Anterior cingulate cortex (tissue), 58 donors: ENCODE data around the gene PPP1R13B.
A peak's percentile ranks its signal among the peaks of the same experiment; 100 is the strongest.
"Not testable (repeated sequence)": the region's sequence is repeated elsewhere in the genome, so short reads cannot be mapped to it uniquely, and the experiment has no call there.

Experiments used
- DNase-seq, 58 donors: peaks; one replicate each; lab custom pipeline; 2025; lab: John Stamatoyannopoulos, UW

PPP1R13B gene

GRCh38 chr14:103802356-103802755, 45.0 kb downstream of the PPP1R13B start:
- peak in 2 of 58 donors; percentile 14 to 35 for DNase-seq

- DNase-seq, result no peak
These were observed 45.9 kb downstream of the PPP1R13B start for GRCh38 chr14:103801459-103801858.

GRCh38 chr14:103793192-103793591, 54.2 kb downstream of the PPP1R13B start:
- not testable (repeated sequence) for DNase-seq

DNA sequence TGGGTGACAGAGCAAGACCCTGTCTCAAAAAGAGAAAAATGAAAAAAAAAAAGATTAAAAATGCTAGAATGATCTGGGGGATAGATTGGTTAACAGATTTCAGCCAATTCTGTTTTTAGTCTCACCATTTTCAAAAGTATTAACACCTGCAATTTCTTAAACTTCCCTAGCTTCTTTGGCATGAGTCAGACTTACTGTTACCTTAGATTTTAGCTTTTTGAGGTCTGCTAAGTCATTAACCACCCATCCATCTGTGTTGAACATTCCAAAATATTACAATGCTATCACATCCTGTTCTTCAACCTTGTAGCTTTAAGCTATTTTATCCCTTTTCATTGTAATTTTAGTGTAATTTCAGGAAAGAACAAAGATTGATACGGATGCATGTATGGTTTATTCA, 59.3 kb downstream of the PPP1R13B start:
- no peak for DNase-seq

- DNase-seq, result peak in 7 of 58 donors; percentile 5 to 43 (median 10)
These were observed 65.0 kb downstream of the PPP1R13B start for GRCh38 chr14:103782376-103782775.

DNA sequence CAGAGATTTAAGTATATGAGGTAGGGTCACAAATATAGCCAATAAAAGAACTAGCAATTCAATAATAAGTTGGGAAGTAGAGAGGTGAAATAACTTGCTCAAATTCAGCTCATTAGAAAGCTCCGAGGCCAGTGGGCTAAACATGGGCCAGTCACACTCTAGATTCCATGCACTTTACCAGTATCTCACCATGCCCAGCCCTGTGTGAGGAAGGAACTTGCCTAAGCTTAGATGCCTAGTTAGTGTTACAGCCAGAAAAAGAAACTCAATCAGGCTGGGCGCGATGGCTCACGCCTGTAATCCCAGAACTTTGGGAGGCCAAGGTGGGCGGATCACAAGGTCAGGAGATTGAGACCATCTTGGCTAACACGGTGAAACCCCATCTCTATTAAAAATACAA, 71.1 kb downstream of the PPP1R13B start:
- DNase-seq, result not testable (repeated sequence)

GRCh38 chr14:103775506-103775905, 71.9 kb downstream of the PPP1R13B start:
- peak in 14 of 58 donors; percentile 4 to 40 (median 12) for DNase-seq

DNA sequence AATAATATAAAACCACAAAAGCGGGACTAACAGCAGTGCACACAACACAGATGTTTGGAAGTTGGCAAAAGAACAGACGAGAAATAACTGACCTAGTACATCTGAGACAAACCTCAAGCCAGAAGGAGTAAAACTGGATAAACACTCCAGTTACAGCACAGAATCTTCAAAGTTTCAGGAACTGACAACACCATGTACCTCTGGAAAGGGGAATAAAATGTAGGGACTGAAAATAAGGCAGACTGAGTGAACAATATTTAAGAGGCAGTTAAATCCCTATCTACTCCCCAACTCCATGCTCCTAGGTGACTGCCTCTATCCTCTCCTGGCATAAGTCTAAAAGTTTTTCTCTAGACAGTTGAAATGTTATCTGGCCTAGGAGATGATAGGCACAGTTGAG, 73.9 kb downstream of the PPP1R13B start:
- no peak for DNase-seq

DNA sequence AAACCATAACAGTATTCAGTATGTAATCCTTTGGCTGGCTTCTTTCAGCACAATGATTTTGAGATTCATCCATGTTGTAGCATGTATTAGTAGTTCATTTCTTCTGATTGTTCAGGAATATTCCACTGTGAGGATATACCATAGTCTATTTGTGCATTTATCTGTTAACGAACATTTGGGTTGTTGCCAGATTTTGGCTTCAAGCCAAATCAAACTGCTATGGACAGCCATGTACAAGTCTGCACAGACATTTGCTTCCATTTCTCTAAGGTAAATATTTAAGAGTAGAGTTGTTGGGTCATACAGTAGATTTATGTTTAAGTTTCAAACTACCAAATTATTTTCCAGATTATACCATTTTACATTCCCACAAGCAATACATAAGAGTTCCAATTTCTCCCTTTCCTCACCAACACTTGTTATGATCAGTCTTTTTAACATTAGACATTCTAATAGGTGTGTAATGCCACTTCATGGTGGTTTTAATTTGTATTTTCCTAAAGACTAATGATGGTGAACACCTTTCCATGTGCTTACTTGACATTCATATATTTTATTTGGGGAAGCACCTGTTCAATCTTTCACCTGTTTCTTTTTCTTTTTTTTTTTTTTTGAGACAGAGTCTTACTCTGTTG, 75.2 kb downstream of the PPP1R13B start:
- DNase-seq, result no peak

GRCh38 chr14:103770902-103771301, 76.5 kb downstream of the PPP1R13B start:
- DNase-seq, result no peak

DNA sequence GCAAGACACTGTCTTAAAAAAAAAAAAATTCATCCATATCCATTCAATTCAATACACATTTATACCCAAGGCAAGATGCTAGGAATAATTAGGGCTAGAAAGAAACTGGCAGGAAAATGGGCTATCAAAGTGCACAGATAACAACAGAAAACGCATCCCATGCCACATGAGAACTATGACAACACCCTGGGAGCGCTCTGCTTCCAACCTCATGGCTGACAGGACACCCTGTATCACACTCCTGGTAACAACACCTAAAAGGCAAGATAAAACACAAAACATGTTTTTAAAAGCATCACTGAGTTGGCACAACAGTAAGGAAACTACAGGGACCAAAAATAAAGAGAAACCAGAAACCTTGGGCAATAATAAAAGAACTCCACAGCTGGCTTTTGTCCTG, 76.9 kb downstream of the PPP1R13B start:
- no peak for DNase-seq

- DNase-seq, result no peak
These were observed 80.0 kb downstream of the PPP1R13B start for GRCh38 chr14:103767336-103767894.

DNA sequence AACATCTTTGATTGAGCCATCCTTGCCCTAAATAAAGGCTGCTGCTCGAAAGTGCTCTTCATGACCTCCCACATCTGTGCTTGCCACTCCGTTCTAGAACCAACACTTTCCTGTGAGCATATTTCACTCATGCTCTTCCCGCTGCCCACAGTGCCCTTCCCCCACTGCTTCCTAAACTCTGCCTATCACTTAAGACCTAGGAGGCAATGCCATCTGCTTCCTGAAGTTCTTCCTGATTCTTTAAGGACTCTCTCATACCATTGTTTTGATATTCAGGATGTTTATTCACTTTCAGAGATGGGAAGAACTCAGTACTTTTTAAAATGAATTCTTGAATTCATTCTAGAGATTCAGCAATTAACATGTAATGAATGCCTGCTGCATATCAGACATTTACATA, 81.8 kb downstream of the PPP1R13B start:
- DNase-seq, result no peak

DNA sequence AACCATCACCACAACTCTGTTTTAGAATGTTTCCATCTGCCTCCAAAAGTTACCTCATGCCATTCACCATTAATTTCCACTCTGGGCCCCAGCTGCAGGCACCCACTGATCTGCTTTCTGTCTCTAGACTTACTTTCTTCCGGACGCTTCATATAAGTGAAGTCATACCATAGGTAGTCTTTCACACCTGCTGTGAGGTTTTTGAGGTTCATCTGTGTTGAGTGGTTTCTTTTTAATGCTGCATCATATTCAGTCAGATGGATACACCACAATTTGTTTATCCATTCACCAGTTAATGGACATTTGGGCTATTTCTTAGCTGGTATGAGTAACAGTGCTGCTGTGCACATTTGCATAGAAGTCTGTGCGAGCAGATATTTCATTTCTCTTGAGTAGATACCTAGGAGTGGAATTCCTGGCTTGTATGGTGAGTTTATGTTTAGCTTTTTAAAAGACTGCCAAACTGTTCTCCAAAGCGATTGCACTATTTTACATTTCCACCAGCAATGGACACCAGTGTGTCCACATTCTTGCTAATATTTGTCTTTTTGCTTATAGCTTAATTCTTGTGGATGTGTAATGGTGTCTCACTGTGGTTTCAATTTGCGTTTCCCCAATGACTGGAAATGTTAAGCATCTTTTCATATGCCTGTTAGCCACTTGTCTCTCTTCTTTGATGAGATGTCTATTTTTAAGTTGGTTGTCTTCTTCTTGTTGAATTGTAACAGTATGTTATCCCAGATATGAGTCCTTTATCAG, 83.5 kb downstream of the PPP1R13B start:
- no peak for DNase-seq

DNA sequence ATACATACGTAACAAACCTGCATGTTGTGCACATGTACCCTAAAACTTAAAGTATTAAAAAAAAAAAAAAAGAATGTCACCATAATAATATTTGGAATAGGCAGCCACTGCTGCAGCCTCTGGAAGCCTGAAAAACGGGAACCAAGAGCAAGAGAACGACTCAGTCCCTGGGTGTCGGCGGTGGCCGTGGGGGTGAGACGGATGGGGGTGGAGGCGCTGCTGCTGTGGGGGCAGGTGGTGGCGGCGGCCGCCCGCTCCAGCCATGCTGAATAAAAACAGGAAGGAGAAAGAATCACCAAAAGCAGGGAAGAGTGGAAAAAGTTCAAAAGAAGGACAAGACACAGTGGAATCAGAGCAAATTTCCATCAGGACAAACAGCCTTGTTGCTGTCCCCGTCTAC, 84.8 kb downstream of the PPP1R13B start:
- no peak for DNase-seq

DNA sequence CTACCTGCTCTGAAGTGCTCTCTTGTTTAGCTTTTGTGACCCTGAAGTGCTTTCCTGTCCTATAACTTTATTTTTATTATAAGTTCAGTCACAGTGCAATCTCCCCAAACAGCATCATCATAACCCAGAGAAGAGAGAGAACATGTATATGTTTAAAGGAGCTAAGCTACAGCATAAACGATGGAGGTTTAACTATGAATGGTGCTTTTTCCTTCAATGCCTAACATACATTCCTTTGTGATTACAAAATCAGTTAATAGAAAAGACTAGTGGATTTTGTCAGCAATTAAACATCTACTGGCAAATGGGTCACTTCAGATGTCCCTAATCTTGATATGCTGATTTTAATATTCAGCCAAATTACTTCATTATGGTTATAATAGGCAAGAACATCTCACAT, 85.3 kb downstream of the PPP1R13B start:
- no peak for DNase-seq

DNA sequence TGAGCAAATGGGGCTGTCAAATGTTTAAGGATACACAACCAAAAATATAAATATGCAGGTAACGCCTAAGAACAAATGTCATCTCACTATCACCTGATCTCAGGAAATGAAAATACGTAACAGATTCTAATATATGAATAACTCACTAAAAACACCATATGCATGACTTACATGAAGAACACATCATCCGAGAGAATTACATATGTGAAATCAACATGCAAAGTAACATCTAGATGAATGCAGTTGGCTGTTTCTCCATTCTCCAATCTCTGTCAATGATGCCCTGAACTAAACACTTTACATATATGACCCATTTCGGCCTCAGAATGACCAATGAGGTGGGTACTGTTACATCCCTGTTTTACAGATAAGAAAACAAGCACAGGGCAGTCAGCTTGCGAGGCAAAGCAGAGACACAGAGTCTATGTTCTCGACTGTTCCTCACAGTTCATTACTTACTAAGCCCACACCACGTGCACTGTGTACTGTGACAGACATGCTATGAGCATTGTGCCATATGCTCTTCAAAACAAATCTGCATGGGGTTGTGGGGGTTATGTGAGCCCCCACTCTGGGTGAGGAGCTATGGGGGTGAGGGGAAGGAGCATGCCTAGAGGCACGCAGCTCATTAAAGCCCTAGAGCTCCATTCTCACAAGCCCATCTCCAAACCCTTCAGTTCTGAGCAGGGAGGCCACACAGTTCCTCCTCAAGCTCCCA, 89.2 kb downstream of the PPP1R13B start:
- no peak for DNase-seq

- DNase-seq, result no peak
These were observed 92.3 kb downstream of the PPP1R13B start for GRCh38 chr14:103755060-103755459.

DNA sequence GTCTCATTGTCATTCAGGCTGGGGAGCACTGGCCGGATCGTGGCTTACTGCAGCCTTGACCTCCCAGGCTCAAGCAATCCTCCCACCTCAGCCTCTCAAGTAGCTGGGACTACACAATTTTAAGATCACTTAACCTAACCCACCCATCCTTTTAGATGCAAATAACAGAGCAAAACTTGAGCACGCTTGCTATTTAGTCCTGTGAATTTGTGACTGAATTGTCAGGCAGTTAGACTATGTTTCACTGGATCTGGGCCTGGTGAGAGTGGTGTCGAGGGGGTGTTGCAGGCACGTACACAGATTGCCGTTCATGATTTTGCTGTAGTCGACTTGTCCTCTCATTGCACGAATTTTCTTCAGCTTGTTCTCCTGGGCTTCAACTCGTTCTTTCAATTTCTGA, 93.6 kb downstream of the PPP1R13B start:
- no peak for DNase-seq

DNA sequence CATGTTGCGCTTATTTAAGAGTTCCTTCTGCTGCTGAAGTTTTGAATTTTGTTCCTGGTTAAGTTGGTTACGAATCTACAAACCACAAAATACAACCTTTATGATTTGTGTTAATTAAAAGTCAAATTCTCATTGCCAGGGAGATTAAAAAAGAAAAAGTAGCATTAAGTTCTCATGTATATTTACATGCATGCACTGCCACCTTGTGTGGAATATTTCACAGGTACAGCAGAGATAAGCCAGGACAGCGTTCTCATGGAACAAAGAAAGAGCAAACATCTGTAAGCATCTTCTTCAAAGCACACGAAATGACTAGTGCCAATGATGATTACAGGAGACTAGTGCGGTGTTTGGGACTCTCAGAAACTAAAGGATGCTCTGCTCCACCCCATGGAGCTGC, 97.5 kb downstream of the PPP1R13B start:
- DNase-seq, result no peak

DNA sequence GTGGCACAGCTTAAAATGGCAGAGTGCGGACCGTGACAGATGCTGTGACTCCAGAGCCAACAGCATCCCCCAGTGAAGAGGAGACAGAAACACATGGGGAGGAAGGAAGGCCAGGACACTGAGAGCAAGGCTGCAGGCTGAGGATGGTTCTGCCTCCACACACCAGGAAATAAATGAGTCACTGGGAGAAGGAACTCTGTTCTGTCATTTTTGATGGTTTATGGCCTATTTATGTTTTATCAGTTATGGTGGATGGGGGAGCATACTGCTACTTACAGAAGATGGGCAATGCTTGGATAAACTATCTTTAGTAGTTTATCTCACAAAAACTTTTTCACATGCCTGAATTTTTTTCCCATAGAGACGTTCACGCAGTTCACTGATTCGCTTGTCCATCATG, 97.9 kb downstream of the PPP1R13B start:
- no peak for DNase-seq
